GM21528 (cell line): ENCODE data around the gene ATP6V0B.

ENCODE experiments used
- ATAC-seq: cut with Tn5 transposase; IDR thresholded peaks from one replicate; pipeline ENCODE4 v1.9.1; 2021; ENCODE audit warnings: mild to moderate bottlenecking, moderate library complexity; ENCODE audit not compliant: unreplicated experiment, low FRiP score

The ATP6V0B gene

GRCh38 chr1:43974443-43975248, at the start of gene ATP6V0B:
ATP6V0B (plus strand) TSS chr1:43974960; CDS start chr1:43975041, 81 bp downstream.
- peak; percentile 68 for ATAC-seq

GRCh38 chr1:43925846-43926245, 48.9 kb upstream of the ATP6V0B start:
- no peak for ATAC-seq

DNA sequence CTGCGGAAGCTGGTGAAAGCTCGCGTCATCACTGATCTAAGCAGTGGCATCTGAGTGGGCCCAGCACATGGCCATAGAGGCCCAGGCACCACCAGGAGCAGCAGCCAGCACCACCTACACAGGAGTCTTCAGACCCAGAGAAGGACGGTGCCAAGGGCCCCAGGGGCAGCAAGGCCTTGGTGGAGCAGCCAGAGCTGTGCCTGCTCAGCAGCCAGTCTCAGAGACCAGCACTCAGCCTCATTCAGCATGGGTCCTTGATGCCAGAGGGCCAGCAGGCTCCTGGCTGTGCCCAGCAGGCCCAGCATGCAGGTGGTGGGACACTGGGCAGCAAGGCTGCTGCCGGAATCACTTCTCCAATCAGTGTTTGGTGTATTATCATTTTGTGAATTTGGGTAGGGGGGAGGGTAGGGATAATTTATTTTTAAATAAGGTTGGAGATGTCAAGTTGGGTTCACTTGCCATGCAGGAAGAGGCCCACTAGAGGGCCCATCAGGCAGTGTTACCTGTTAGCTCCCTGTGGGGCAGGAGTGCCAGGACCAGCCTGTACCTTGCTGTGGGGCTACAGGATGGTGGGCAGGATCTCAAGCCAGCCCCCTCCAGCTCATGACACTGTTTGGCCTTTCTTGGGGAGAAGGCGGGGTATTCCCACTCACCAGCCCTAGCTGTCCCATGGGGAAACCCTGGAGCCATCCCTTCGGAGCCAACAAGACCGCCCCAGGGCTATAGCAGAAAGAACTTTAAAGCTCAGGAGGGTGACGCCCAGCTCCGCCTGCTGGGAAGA, 44.4 kb upstream of the ATP6V0B start:
- no peak for ATAC-seq

DNA sequence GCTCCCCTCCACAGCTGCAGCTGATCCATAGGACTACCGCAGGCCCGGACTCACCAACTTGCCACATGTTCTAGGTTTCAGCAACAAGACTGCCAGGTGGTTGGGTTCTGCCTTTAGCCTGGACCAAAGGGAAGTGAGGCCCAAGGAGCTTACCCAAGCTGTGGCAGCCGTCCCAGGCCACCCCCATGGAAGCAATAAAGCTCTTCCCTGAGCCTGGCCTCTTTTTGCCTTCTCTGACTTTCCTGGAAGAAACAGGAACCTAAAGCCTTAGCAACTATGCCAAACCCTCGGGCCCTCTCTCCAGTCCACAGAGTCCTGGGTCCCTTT, 43.8 kb upstream of the ATP6V0B start:
- ATAC-seq = no peak

DNA sequence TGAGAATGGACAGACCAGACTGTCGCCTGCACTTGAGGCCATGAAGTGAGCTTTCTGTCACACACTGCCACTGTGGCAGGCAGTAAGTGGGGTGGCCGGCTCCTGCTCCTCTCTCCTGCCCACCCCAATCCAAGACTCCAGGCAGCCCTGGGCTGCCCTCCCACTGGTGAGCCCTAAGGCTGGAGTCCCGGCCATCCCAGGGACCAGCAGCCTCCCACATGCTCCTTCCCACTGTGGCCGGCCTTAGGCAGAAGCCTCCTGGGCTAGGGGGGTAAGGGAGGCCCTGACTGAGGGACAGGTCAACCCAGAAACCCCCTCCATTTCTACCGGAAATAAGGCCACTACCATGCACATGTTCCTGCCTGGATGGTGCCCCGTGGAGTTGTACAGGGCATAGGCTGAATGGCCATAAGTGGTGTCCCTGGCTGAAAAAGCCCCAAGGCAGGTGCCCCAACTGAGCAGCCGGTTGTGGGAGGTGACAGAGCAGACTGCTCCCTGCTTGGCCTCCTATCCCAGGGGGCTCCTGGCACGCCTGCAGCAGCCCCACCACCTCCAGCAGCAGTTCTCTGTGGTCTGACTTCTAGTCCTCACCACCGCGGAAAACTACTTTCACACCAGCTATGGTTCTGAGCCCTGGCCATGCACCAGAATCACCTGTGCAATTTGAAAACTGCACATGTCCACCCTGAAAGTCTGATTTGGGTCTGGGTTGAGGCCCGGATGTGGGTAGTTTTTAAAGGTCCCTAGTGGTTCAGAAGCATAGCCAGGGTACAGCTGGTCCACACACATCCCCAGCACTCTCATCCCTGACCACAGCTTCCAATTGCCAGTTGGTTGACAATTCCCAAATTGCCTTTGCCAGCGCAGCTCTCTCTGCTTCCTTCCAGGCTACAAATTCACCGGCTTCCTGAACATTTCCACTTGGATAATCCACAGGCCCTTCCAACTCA, 42.8 kb upstream of the ATP6V0B start:
- no peak for ATAC-seq

DNA sequence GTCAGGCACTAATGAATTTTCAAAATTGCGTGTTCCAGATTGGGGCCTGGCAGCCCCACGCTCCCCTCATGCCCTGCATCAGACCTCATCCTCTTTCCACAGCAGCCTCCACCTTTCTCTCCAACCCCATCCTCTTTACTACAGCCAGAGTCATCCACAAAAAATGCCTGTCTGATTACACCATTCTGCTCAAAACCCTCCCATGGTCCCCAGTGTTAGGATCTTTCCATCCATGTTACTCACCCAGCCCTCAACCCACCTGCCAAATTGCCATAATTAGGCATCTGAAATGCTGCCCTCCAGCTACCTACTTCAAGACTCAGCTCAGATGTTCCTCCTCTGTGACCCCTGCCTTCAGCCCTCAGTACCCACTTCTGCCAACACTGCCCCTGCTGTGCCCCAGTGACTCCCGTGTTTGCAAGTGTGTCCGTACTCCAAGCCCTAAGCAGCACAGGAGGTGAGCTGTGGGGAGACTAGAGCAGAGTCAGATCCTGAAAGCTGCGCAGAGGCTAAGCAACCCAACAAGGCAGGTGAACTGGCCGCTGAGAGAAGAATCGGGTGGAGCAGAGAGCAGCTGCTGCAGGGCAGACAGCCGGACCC, 41.9 kb upstream of the ATP6V0B start:
- ATAC-seq = no peak

GRCh38 chr1:43933386-43934100, 41.2 kb upstream of the ATP6V0B start, which contains the start of gene ARTN:
ARTN (plus strand) TSS chr1:43933801; CDS start chr1:43935657, 1,856 bp downstream.
- no peak for ATAC-seq

DNA sequence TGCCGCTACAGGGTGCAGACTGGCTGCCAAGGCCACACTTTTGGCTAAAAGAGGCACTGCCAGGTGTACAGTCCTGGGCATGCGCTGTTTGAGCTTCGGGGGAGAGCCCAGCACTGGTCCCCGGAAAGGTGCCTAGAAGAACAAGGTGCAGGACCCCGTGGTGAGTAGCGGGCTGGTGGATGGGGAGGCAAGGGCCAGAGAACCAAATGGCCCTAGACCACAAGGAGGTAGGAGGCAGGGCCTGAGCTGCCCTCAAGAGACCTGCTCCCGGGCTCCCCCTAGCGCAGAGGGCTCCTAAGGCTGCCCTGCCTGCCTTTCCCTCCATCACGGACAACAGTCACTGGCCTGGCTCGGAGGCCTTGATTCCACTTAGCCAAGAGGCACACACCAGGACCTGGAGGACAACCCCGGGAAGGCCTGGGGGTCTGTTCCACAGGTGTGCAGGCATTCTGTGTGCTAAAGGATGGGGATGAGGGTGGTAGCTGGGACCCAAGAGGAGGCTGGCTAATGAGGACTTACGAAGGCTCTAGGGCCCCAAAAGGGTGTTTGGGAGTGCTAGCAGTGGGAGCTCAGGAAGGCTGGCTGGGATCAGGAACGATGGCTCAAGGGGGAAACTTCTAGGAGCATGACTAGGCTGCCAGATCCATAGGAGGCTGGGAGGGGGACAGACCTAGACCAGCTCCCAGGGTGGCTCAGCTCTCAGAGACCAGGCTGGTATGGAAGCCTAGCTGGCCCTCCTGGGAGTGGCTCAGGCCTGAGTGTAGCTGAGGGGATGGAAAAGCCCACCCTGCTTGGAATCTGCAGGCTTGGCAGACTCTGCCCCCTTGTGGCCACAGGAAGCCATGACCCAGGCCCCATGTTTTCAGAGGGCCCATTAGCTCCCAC, 40.4 kb upstream of the ATP6V0B start:
- ATAC-seq = no peak

GRCh38 chr1:43934986-43935324, 39.8 kb upstream of the ATP6V0B start:
- no peak for ATAC-seq

DNA sequence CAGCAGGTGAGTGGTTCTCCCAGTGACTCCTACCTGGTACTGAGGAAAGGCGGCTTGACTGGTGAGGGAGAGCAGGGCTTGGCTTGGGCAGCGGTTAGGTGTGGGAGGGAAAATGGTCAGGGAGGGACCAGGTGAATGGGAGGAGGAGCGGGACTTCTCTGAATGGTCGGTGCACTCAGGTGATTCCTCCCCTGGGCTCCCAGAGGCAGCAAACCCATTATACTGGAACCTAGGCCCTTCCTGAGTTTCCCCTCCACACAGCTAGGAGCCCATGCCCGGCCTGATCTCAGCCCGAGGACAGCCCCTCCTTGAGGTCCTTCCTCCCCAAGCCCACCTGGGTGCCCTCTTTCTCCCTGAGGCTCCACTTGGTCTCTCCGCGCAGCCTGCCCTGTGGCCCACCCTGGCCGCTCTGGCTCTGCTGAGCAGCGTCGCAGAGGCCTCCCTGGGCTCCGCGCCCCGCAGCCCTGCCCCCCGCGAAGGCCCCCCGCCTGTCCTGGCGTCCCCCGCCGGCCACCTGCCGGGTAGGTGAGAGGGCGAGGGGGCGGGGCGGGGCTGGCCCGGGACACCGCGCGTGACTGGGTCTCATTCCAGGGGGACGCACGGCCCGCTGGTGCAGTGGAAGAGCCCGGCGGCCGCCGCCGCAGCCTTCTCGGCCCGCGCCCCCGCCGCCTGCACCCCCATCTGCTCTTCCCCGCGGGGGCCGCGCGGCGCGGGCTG, 38.9 kb upstream of the ATP6V0B start:
- no peak for ATAC-seq

GRCh38 chr1:43936431-43937151, 38.2 kb upstream of the ATP6V0B start:
- no peak for ATAC-seq

- ATAC-seq = no peak
These were observed 37.4 kb upstream of the ATP6V0B start for GRCh38 chr1:43937179-43937865.

DNA sequence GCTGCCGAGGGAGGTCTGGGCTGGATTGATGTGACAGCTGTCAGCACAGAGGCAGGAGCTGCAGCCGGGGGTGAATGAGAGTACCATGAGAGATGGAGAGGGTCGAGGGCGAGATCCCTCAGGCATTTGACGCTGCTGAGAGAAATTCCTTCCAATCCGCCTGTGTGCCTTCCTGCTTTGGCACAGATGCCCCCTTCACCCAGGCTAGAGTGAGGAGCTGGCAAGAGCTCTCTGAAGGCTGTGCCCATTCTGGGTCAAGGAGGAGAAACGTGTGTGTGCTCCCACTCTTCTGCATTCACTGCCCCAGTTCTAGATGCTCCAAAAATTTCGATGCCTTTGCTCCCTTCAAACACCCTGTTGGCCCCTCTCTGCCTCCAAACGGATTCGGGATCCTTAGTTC, 36.4 kb upstream of the ATP6V0B start:
- ATAC-seq = no peak

DNA sequence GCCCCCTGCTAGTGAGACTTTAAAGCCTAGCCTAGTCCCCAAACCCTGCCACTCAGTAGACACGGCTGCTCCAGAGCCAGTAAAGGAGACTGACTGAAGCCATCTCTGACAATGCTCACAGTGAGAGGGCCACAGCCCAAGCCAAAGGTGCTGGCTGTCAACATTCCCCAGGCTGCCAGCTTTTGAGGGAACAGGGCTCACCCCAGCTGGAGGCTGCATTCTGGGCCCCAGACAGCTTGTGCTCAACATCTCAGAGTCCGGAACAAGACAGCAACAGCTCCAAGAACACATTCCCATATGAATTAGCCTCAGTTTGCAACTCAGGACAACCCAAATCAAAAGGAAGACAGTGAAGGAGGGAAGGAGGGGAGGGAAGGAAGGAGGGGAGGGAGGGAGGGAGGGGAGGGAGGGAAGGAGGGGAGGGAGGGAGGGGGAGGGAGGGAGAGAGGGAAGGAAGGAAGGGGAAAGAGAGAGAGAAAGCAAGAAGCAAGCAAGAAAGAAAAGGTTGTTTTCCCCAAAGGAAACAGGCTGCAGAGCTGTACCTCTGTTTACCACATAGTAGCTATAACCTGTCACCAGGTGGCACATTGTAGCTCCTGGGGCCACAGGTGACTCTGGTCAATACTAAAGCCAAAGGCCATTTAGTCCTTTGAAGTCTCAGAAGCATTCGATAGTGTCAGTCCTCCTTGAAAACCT, 35.7 kb upstream of the ATP6V0B start:
- no peak for ATAC-seq

GRCh38 chr1:43942411-43942810, 32.3 kb upstream of the ATP6V0B start:
- ATAC-seq = no peak

DNA sequence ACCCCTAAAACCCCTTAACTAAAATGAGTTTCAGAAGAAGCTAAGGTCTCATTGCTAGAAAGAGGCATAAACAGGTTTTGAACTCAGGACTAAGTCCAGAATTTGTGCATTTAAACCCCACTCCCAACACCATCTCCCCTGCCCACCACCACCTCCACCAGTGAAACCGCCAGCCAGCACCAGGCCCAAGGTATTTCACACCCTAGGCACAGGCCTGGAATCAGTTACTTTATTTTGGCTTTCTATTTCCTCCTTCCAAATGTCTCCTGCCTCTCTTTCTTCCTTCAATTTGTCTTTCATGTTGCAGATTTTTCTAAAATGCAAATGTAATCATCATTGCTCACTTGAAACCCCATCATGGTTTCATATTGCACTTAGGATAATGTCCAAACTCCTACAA, 29.9 kb upstream of the ATP6V0B start:
- no peak for ATAC-seq
